HEK293T (cell line): Measurements from ENCODE around the gene DGKH.

Experiments
- CTCF ChIA-PET: fragments of 350-600 bp; formaldehyde crosslinking; extraction: SDS; loops from one replicate; lab custom pipeline; 2021; ENCODE audit warnings: antibody characterized with exemption, inconsistent platforms; lab: Yijun Ruan, JAX
- POLR2A ChIA-PET: fragments of 350-600 bp; formaldehyde crosslinking; extraction: SDS; loops from one replicate; lab custom pipeline; 2020; ENCODE audit warnings: antibody characterized with exemption, inconsistent platforms; lab: Yijun Ruan, JAX
- DNase-seq: peaks from one replicate; pipeline ENCODE4 v3.0.0; 2012; ENCODE audit warnings: mixed read lengths; ENCODE audit errors: extremely low spot score
- ARNT ChIP-seq: fragments of 450-650 bp; IDR thresholded peaks from 2 replicates; pipeline ENCODE4 v1.6.1; 2017; ENCODE audit warnings: mild to moderate bottlenecking
- BHLHE40 ChIP-seq: fragments of 450-650 bp; IDR thresholded peaks from 2 replicates; pipeline ENCODE4 v1.6.1; 2016; ENCODE audit warnings: mild to moderate bottlenecking, moderate library complexity, borderline replicate concordance
- CTBP1 ChIP-seq: fragments of 450-650 bp; IDR thresholded peaks from 2 replicates; pipeline ENCODE4 v1.6.1; 2016; ENCODE audit warnings: borderline replicate concordance
- ELF4 ChIP-seq: fragments of 450-650 bp; IDR thresholded peaks from 2 replicates; pipeline ENCODE4 v1.6.1; 2017; ENCODE audit warnings: antibody characterized with exemption
- FOXA1 ChIP-seq: fragments of 450-650 bp; IDR thresholded peaks from 2 replicates; pipeline ENCODE4 v1.6.1; 2016; ENCODE audit warnings: mild to moderate bottlenecking
- FOXK2 ChIP-seq: fragments of 450-650 bp; IDR thresholded peaks from 2 replicates; pipeline ENCODE4 v1.6.1; 2016; ENCODE audit warnings: mild to moderate bottlenecking
- FOXM1 ChIP-seq: fragments of 450-650 bp; IDR thresholded peaks from 2 replicates; pipeline ENCODE4 v1.6.1; 2017; ENCODE audit warnings: mild to moderate bottlenecking, borderline replicate concordance
- HDGF ChIP-seq: fragments of 450-650 bp; IDR thresholded peaks from 2 replicates; pipeline ENCODE4 v1.6.1; 2017; ENCODE audit warnings: antibody characterized with exemption, borderline replicate concordance
- L3MBTL2 ChIP-seq: fragments of 450-650 bp; conservative IDR thresholded peaks from 2 replicates; pipeline ENCODE4 v1.6.1; 2016; ENCODE audit warnings: mild to moderate bottlenecking
- LEF1 ChIP-seq: fragments of 450-650 bp; IDR thresholded peaks from 2 replicates; pipeline ENCODE4 v1.6.1; 2017; ENCODE audit warnings: mild to moderate bottlenecking, borderline replicate concordance
- NFRKB ChIP-seq: fragments of 450-650 bp; IDR thresholded peaks from 2 replicates; pipeline ENCODE4 v1.6.1; 2016; ENCODE audit warnings: mild to moderate bottlenecking, moderate library complexity
- SP1 ChIP-seq: fragments of 450-650 bp; IDR thresholded peaks from 2 replicates; pipeline ENCODE4 v1.6.1; 2017
- SUZ12 ChIP-seq: fragments of 450-650 bp; IDR thresholded peaks from 2 replicates; pipeline ENCODE4 v1.6.1; 2016; ENCODE audit warnings: mild to moderate bottlenecking
- TARDBP ChIP-seq: fragments of 450-650 bp; IDR thresholded peaks from 2 replicates; pipeline ENCODE4 v1.6.1; 2016
- ZNF384 ChIP-seq: fragments of 450-650 bp; IDR thresholded peaks from 2 replicates; pipeline ENCODE4 v1.6.1; 2016
- TF ChIP-seq, protein P1 (sequence below): fragments of 450-650 bp; IDR thresholded peaks from 2 replicates; pipeline ENCODE4 v1.6.1; 2016

The DGKH gene

DNA sequence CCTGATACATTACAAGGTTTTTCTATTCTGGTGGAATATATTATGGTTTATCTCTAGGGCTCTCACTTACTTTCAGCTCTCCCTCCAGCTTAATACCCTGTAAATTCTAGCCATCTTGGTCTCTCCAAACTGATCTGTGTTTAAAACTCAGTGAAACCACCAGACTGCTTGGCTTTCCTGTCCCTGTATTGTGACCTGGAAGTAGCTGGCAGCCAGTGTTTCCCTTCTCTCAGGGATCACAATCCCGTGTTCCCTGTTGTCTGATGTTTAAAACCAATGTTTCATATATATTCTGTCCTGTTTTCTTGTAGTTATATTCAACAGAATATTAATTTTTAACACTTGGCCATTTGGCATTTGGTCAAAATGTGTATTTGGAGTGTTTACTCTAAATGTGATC is 231.5 kb downstream of the DGKH start:
- ChIA-PET CTCF (no interaction called here), POLR2A (no interaction called here)
- TF ChIP-seq FOXA1, result no peak
- no peak for TF ChIP-seq BHLHE40
- TF ChIP-seq CTBP1, result no peak
- no peak for TF ChIP-seq L3MBTL2
- TF ChIP-seq LEF1, result no peak
- no peak for TF ChIP-seq TARDBP
- TF ChIP-seq, protein P1, sequence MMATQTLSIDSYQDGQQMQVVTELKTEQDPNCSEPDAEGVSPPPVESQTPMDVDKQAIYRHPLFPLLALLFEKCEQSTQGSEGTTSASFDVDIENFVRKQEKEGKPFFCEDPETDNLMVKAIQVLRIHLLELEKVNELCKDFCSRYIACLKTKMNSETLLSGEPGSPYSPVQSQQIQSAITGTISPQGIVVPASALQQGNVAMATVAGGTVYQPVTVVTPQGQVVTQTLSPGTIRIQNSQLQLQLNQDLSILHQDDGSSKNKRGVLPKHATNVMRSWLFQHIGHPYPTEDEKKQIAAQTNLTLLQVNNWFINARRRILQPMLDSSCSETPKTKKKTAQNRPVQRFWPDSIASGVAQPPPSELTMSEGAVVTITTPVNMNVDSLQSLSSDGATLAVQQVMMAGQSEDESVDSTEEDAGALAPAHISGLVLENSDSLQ, result no peak
- TF ChIP-seq ZNF384, result no peak
- no peak for TF ChIP-seq FOXM1
- no peak for TF ChIP-seq SP1
- no peak for TF ChIP-seq SUZ12
- no peak for TF ChIP-seq NFRKB
- TF ChIP-seq FOXK2, result no peak
- TF ChIP-seq ELF4, result no peak
- no peak for TF ChIP-seq ARNT
- no peak for TF ChIP-seq HDGF
- DNase-seq, result no peak

DNA sequence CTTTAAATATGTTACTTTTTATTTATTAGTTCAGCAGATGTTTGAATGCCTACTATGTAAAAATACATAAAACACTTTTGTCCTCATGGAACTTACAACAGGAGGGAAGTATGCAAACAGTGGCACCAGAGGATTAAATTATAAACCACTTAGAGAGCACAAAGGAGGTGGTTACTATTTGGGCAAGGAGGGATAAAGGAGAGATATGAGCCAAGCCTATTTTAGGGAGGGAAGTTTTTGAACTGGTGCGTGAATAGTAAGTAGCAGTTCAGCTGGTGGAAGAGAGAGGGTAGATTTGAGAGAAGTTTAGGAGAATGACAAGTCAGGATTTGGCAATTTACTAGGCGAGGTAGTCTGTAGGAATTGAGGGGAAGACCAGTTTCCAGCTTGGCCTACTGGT is 232.1 kb downstream of the DGKH start:
- no peak for DNase-seq
- POLR2A ChIA-PET, result no interaction called here
- CTCF ChIA-PET, result no interaction called here
- no peak for TF ChIP-seq SUZ12

DNA sequence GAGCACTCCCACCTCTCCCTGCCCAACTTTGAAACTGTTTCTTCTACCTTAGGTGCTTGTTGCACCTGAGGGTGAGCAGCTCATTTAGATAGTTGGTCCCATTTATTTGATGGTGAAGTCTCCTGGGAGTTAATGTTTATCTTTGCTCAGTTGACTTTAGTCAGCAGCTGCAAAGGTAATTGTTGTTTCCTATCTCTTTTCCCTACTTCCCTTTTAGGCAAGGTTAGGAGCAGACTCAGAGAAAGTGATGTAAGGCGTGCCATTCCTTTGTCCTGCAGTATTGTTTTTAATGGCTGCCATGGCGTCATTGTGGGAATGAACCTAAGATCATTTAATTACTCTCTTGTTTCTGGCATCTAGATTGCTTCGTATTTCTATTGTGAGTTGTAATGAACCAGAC is 235.1 kb downstream of the DGKH start:
- no peak for DNase-seq
- TF ChIP-seq SUZ12 (no peak), HDGF (no peak), SP1 (no peak), TARDBP (no peak), ARNT (no peak)
- ChIA-PET CTCF (interaction anchor here (0.6 kb wide), 1 partner anchor 78 kb away, joined by 9 read pairs; no protein-coding TSS in a partner anchor), POLR2A (no interaction called here)

DNA sequence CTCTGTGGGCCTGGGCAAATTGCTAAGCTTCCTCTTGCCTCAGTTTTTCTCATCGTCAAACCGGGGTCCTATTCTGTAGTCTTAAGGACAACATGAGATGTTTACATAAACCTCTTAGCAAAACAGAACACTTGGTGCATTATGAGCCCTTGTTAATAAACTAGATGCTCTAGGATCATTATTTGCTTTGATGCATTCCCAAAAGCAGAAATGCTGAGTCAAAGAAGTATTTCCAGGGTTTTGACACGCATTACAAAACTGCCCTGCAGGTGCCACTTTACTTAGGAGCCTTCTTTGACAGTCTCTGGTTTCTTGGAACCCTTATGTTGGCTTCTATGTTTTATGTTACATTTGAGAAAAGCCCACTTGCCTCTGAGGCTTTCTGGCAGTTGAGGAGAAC is 235.6 kb downstream of the DGKH start:
- DNase-seq, result no peak
- ChIA-PET CTCF (interaction anchor here (0.6 kb wide), 1 partner anchor 77 kb away, joined by 9 read pairs; no protein-coding TSS in a partner anchor), POLR2A (no interaction called here)
- TF ChIP-seq BHLHE40, result no peak
- TF ChIP-seq TARDBP, result no peak
- no peak for TF ChIP-seq CTBP1
- TF ChIP-seq ELF4, result no peak
- TF ChIP-seq, protein P1, result no peak
- no peak for TF ChIP-seq ZNF384
- no peak for TF ChIP-seq SP1
- no peak for TF ChIP-seq FOXK2
